ENCODE data around the gene COL18A1.

- TF ChIP-seq, protein P1, sequence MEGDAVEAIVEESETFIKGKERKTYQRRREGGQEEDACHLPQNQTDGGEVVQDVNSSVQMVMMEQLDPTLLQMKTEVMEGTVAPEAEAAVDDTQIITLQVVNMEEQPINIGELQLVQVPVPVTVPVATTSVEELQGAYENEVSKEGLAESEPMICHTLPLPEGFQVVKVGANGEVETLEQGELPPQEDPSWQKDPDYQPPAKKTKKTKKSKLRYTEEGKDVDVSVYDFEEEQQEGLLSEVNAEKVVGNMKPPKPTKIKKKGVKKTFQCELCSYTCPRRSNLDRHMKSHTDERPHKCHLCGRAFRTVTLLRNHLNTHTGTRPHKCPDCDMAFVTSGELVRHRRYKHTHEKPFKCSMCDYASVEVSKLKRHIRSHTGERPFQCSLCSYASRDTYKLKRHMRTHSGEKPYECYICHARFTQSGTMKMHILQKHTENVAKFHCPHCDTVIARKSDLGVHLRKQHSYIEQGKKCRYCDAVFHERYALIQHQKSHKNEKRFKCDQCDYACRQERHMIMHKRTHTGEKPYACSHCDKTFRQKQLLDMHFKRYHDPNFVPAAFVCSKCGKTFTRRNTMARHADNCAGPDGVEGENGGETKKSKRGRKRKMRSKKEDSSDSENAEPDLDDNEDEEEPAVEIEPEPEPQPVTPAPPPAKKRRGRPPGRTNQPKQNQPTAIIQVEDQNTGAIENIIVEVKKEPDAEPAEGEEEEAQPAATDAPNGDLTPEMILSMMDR (IDR thresholded peaks at IDR 0.05), result no peak
- TF ChIP-seq EZH2 (IDR thresholded peaks at IDR 0.05; ENCODE audit: borderline replicate concordance, insufficient read depth, low read depth, low read length, poor library complexity, severe bottlenecking), result no peak
These were observed 39.8 kb upstream of the COL18A1 start for GRCh38 chr21:45365186-45365607.
